Activated T-helper 17 cell treated with anti-CD3 and anti-CD28 coated beads, Interleukin-2, amount 50 U/mL, for 72 hours (primary cell): Measurements from ENCODE around the gene SPTBN1. TPM values are rescaled to one million over a fixed set of nuclear protein-coding genes. Genes with fewer than 3 reads are reported as not detected.

Experiments
- ATAC-seq: fragments of 150-1000 bp; cut with Tn5 transposase; replicated peaks from 2 replicates; pipeline ENCODE4 v1.10.0; 2021; ENCODE audit warnings: mild to moderate bottlenecking, moderate library complexity
- H3K27ac Mint-ChIP-seq: one replicate; pipeline ENCODE4 v1.8.0; 2022; ENCODE audit warnings: mixed read lengths
- H3K27me3 Mint-ChIP-seq: one replicate; pipeline ENCODE4 v1.8.0; 2022; ENCODE audit warnings: mixed read lengths
- H3K36me3 Mint-ChIP-seq: one replicate; pipeline ENCODE4 v1.8.0; 2022; ENCODE audit warnings: low read depth, mild to moderate bottlenecking, mixed read lengths
- H3K4me1 Mint-ChIP-seq: one replicate; pipeline ENCODE4 v1.8.0; 2022; ENCODE audit warnings: mixed read lengths
- H3K4me3 Mint-ChIP-seq: one replicate; pipeline ENCODE4 v1.8.0; 2022; ENCODE audit warnings: mild to moderate bottlenecking, mixed read lengths
- H3K9me3 Mint-ChIP-seq: one replicate; pipeline ENCODE4 v1.8.0; 2022; ENCODE audit warnings: mixed read lengths
- total RNA-seq, 2 donors: library from RNA; stranded (reverse); gene quantifications; one replicate each; pipeline ENCODE4 v1.2.3, GENCODE V29; 2022

Gene SPTBN1
- total RNA-seq, 2 donors from 2014 or later = 85.3 to 101 TPM

GRCh38 chr2:54628957-54629356, 172.8 kb downstream of the SPTBN1 start:
- Mint-ChIP-seq H3K4me1 (peaks cover 12% of the 10 kb centered on the region), H3K27ac (peak overlapping the region; percentile 95), H3K27me3 (no peaks in the 10 kb centered on the region), H3K4me3 (no peak overlapping the region), H3K36me3 (peaks cover 97% of the 10 kb centered on the region), H3K9me3 (no peaks in the 10 kb centered on the region)
- no peak for ATAC-seq

GRCh38 chr2:54629390-54629789, 173.3 kb downstream of the SPTBN1 start:
- Mint-ChIP-seq H3K27ac (peak overlapping the region; percentile 95), H3K4me1 (peaks cover 16% of the 10 kb centered on the region), H3K4me3 (no peak overlapping the region), H3K9me3 (no peaks in the 10 kb centered on the region), H3K27me3 (no peaks in the 10 kb centered on the region), H3K36me3 (peaks cover 97% of the 10 kb centered on the region)
- no peak for ATAC-seq

- no peaks in the 10 kb centered on the region for H3K27me3 Mint-ChIP-seq
- peak overlapping the region; percentile 33 for H3K4me3 Mint-ChIP-seq
- no peaks in the 10 kb centered on the region for H3K9me3 Mint-ChIP-seq
- ATAC-seq = peak; percentile 83
- peaks cover 20% of the 10 kb centered on the region for H3K4me1 Mint-ChIP-seq
- H3K36me3 Mint-ChIP-seq = peaks cover 97% of the 10 kb centered on the region
- peak overlapping the region; percentile 95 for H3K27ac Mint-ChIP-seq
Measured at GRCh38 chr2:54629914-54630857, 174.1 kb downstream of the SPTBN1 start.

- H3K4me3 Mint-ChIP-seq = no peak overlapping the region
- peaks cover 89% of the 10 kb centered on the region for H3K36me3 Mint-ChIP-seq
- H3K4me1 Mint-ChIP-seq = peaks cover 20% of the 10 kb centered on the region
- H3K9me3 Mint-ChIP-seq = no peaks in the 10 kb centered on the region
- H3K27ac Mint-ChIP-seq = peak overlapping the region; percentile 95
- ATAC-seq = no peak
- no peaks in the 10 kb centered on the region for H3K27me3 Mint-ChIP-seq
Measured at GRCh38 chr2:54630858-54631497, 174.9 kb downstream of the SPTBN1 start.

GRCh38 chr2:54631755-54632154, 175.6 kb downstream of the SPTBN1 start:
- no peaks in the 10 kb centered on the region for H3K27me3 Mint-ChIP-seq
- peaks cover 13% of the 10 kb centered on the region for H3K4me1 Mint-ChIP-seq
- peaks cover 87% of the 10 kb centered on the region for H3K36me3 Mint-ChIP-seq
- H3K9me3 Mint-ChIP-seq = no peaks in the 10 kb centered on the region
- H3K4me3 Mint-ChIP-seq = no peak overlapping the region
- no peak for ATAC-seq
- H3K27ac Mint-ChIP-seq = peak overlapping the region; percentile 68

- no peak for ATAC-seq
- Mint-ChIP-seq H3K27ac (peak overlapping the region; percentile 68), H3K9me3 (no peaks in the 10 kb centered on the region), H3K36me3 (peaks cover 86% of the 10 kb centered on the region), H3K27me3 (no peaks in the 10 kb centered on the region), H3K4me1 (peaks cover 13% of the 10 kb centered on the region), H3K4me3 (no peak overlapping the region)
Measured at GRCh38 chr2:54632733-54633692, 176.9 kb downstream of the SPTBN1 start.

- Mint-ChIP-seq H3K4me1 (peaks cover 16% of the 10 kb centered on the region), H3K4me3 (peak overlapping the region; percentile 76), H3K27me3 (no peaks in the 10 kb centered on the region), H3K36me3 (peaks cover 86% of the 10 kb centered on the region), H3K9me3 (no peaks in the 10 kb centered on the region), H3K27ac (peak overlapping the region; percentile 90)
- ATAC-seq = no peak
Measured at GRCh38 chr2:54634021-54634420, 177.9 kb downstream of the SPTBN1 start.

GRCh38 chr2:54634564-54635511, 178.7 kb downstream of the SPTBN1 start:
- peak overlapping the region; percentile 76 for H3K4me3 Mint-ChIP-seq
- no peaks in the 10 kb centered on the region for H3K9me3 Mint-ChIP-seq
- H3K4me1 Mint-ChIP-seq = peaks cover 18% of the 10 kb centered on the region
- peaks cover 85% of the 10 kb centered on the region for H3K36me3 Mint-ChIP-seq
- peak overlapping the region; percentile 90 for H3K27ac Mint-ChIP-seq
- peak; percentile 82 for ATAC-seq
- H3K27me3 Mint-ChIP-seq = no peaks in the 10 kb centered on the region

- peak overlapping the region; percentile 76 for H3K4me3 Mint-ChIP-seq
- H3K27ac Mint-ChIP-seq = peak overlapping the region; percentile 90
- H3K36me3 Mint-ChIP-seq = peaks cover 79% of the 10 kb centered on the region
Measured at GRCh38 chr2:54635554-54636152, 179.5 kb downstream of the SPTBN1 start.

GRCh38 chr2:54636415-54637139, 180.4 kb downstream of the SPTBN1 start:
- no peak overlapping the region for H3K27ac Mint-ChIP-seq
- ATAC-seq = no peak
- peaks cover 78% of the 10 kb centered on the region for H3K36me3 Mint-ChIP-seq
- no peaks in the 10 kb centered on the region for H3K27me3 Mint-ChIP-seq
- H3K9me3 Mint-ChIP-seq = no peaks in the 10 kb centered on the region
- peaks cover 13% of the 10 kb centered on the region for H3K4me1 Mint-ChIP-seq
- no peak overlapping the region for H3K4me3 Mint-ChIP-seq

More at GRCh38 chr2:54635554-54636152, 179.5 kb downstream of the SPTBN1 start:
- no peak for ATAC-seq
- Mint-ChIP-seq H3K4me1 (peaks cover 13% of the 10 kb centered on the region), H3K9me3 (no peaks in the 10 kb centered on the region), H3K27me3 (no peaks in the 10 kb centered on the region)

GRCh38 chr2:54638103-54638502, 182.0 kb downstream of the SPTBN1 start:
- ATAC-seq = no peak
- Mint-ChIP-seq H3K36me3 (peaks cover 78% of the 10 kb centered on the region), H3K9me3 (no peaks in the 10 kb centered on the region), H3K27ac (no peak overlapping the region), H3K4me1 (peaks cover 13% of the 10 kb centered on the region), H3K27me3 (no peaks in the 10 kb centered on the region), H3K4me3 (no peak overlapping the region)

GRCh38 chr2:54638774-54639187, 182.7 kb downstream of the SPTBN1 start:
- H3K36me3 Mint-ChIP-seq = peaks cover 80% of the 10 kb centered on the region
- H3K4me3 Mint-ChIP-seq = no peak overlapping the region
- ATAC-seq = no peak
- no peaks in the 10 kb centered on the region for H3K27me3 Mint-ChIP-seq
- peak overlapping the region; percentile 2 for H3K27ac Mint-ChIP-seq
- H3K4me1 Mint-ChIP-seq = peaks cover 13% of the 10 kb centered on the region
- no peaks in the 10 kb centered on the region for H3K9me3 Mint-ChIP-seq
